Activated naive CD4-positive, alpha-beta T cell treated with anti-CD3 and anti-CD28 coated beads, Interleukin-2, amount 50 U/mL, for 24 hours (primary cell): ENCODE results near the gene EDN3.

Source experiments
- H3K27ac Mint-ChIP-seq: one replicate; pipeline ENCODE4 v1.8.0; 2021; ENCODE audit warnings: mild to moderate bottlenecking, mixed read lengths
- H3K27me3 Mint-ChIP-seq: one replicate; pipeline ENCODE4 v1.8.0; 2021; ENCODE audit warnings: mixed read lengths
- H3K36me3 Mint-ChIP-seq: one replicate; pipeline ENCODE4 v1.8.0; 2021; ENCODE audit warnings: mixed read lengths
- H3K4me1 Mint-ChIP-seq: one replicate; pipeline ENCODE4 v1.8.0; 2021; ENCODE audit warnings: mixed read lengths
- H3K4me3 Mint-ChIP-seq: one replicate; pipeline ENCODE4 v1.8.0; 2021; ENCODE audit warnings: mild to moderate bottlenecking, mixed read lengths
- H3K9me3 Mint-ChIP-seq: one replicate; pipeline ENCODE4 v1.8.0; 2021; ENCODE audit warnings: mixed read lengths

EDN3 gene

GRCh38 chr20:59361411-59361810 is 61.0 kb downstream of the EDN3 start:
- Mint-ChIP-seq H3K4me1 (no peaks in the 10 kb centered on the region), H3K9me3 (no peaks in the 10 kb centered on the region), H3K36me3 (no peaks in the 10 kb centered on the region), H3K27me3 (no peaks in the 10 kb centered on the region), H3K4me3 (no peak overlapping the region), H3K27ac (no peak overlapping the region)

- H3K36me3 Mint-ChIP-seq, result no peaks in the 10 kb centered on the region
- H3K9me3 Mint-ChIP-seq, result no peaks in the 10 kb centered on the region
- no peak overlapping the region for H3K27ac Mint-ChIP-seq
- no peaks in the 10 kb centered on the region for H3K27me3 Mint-ChIP-seq
- H3K4me3 Mint-ChIP-seq, result no peak overlapping the region
- no peaks in the 10 kb centered on the region for H3K4me1 Mint-ChIP-seq
These were observed 62.7 kb downstream of the EDN3 start for GRCh38 chr20:59363101-59363500.

GRCh38 chr20:59364611-59365010 is 64.2 kb downstream of the EDN3 start:
- no peak overlapping the region for H3K27ac Mint-ChIP-seq
- H3K4me3 Mint-ChIP-seq, result no peak overlapping the region
- no peaks in the 10 kb centered on the region for H3K27me3 Mint-ChIP-seq
- no peaks in the 10 kb centered on the region for H3K9me3 Mint-ChIP-seq
- H3K4me1 Mint-ChIP-seq, result no peaks in the 10 kb centered on the region
- H3K36me3 Mint-ChIP-seq, result no peaks in the 10 kb centered on the region

- Mint-ChIP-seq H3K9me3 (no peaks in the 10 kb centered on the region), H3K27me3 (no peaks in the 10 kb centered on the region), H3K4me3 (no peak overlapping the region), H3K36me3 (no peaks in the 10 kb centered on the region), H3K27ac (no peak overlapping the region), H3K4me1 (no peaks in the 10 kb centered on the region)
These were observed 65.3 kb downstream of the EDN3 start for GRCh38 chr20:59365611-59366285.

- H3K36me3 Mint-ChIP-seq, result no peaks in the 10 kb centered on the region
- H3K27ac Mint-ChIP-seq, result no peak overlapping the region
- H3K4me3 Mint-ChIP-seq, result no peak overlapping the region
- H3K4me1 Mint-ChIP-seq, result no peaks in the 10 kb centered on the region
- no peaks in the 10 kb centered on the region for H3K9me3 Mint-ChIP-seq
- peaks cover 3% of the 10 kb centered on the region for H3K27me3 Mint-ChIP-seq
These were observed 71.0 kb downstream of the EDN3 start for GRCh38 chr20:59371431-59371830.

GRCh38 chr20:59374261-59374660 is 73.8 kb downstream of the EDN3 start:
- Mint-ChIP-seq H3K4me1 (peaks cover 8% of the 10 kb centered on the region), H3K36me3 (no peaks in the 10 kb centered on the region), H3K27me3 (peaks cover 3% of the 10 kb centered on the region), H3K27ac (no peak overlapping the region), H3K4me3 (no peak overlapping the region), H3K9me3 (no peaks in the 10 kb centered on the region)

GRCh38 chr20:59375541-59375940 is 75.1 kb downstream of the EDN3 start:
- Mint-ChIP-seq H3K4me1 (peaks cover 8% of the 10 kb centered on the region), H3K4me3 (no peak overlapping the region), H3K9me3 (no peaks in the 10 kb centered on the region), H3K27ac (no peak overlapping the region), H3K36me3 (no peaks in the 10 kb centered on the region), H3K27me3 (peaks cover 3% of the 10 kb centered on the region)
